DND-41 (cell line): ENCODE results near the gene MAML3.

ENCODE experiments used
- ATAC-seq: fragments of 200-7000 bp; cut with Tn5 transposase; 3 replicates; pipeline ENCODE4 v1.9.1; 2021; ENCODE audit warnings: low read depth; ENCODE audit not compliant: insufficient read depth
- DNase-seq: peaks from one replicate; pipeline ENCODE4 v3.0.0-alpha.2; 2020
- H2AFZ ChIP-seq: 2 replicates; pipeline ENCODE4 v1.6.0; 2012; ENCODE audit warnings: low read depth, low read length
- H3K27ac ChIP-seq: 2 replicates; pipeline ENCODE4 v1.5.1; 2012; ENCODE audit warnings: low read length, inconsistent platforms
- H3K27me3 ChIP-seq: fragments of 200-600 bp; sonication (generic); 2 replicates; pipeline ENCODE4 v1.6.0; 2012; ENCODE audit warnings: low read length, mild to moderate bottlenecking, inconsistent platforms; ENCODE audit not compliant: insufficient read depth, poor library complexity
- H3K36me3 ChIP-seq: 2 replicates; pipeline ENCODE4 v1.5.1; 2012; ENCODE audit warnings: low read length, inconsistent platforms; ENCODE audit not compliant: insufficient read depth
- H3K4me1 ChIP-seq: 2 replicates; pipeline ENCODE4 v1.5.1; 2012; ENCODE audit warnings: mild to moderate bottlenecking, low read length; ENCODE audit not compliant: insufficient read depth
- H3K4me2 ChIP-seq: 2 replicates; pipeline ENCODE4 v1.6.0; 2012; ENCODE audit warnings: mild to moderate bottlenecking, moderate library complexity, low read length, inconsistent platforms; ENCODE audit not compliant: insufficient read depth
- H3K4me3 ChIP-seq, 2 experiments: fragments of 200-600 bp in 1 of 2; shearing (Covaris generic) in 1 of 2; 2 replicates each; pipeline ENCODE4 v1.5.1; 2012 to 2016; ENCODE audit warnings: inconsistent platforms in 2 of 2, low read length in 2 of 2, mild to moderate bottlenecking in 2 of 2, low read depth in 1 of 2, moderate library complexity in 1 of 2
- H3K79me2 ChIP-seq: 2 replicates; pipeline ENCODE4 v1.6.0; 2012; ENCODE audit warnings: low read length, inconsistent platforms; ENCODE audit not compliant: insufficient read depth
- H3K9ac ChIP-seq: 2 replicates; pipeline ENCODE4 v1.6.0; 2012; ENCODE audit warnings: low read depth, mild to moderate bottlenecking, inconsistent platforms, low read length, moderate library complexity
- H3K9me3 ChIP-seq: 2 replicates; pipeline ENCODE4 v1.5.1; 2012; ENCODE audit warnings: low read length, moderate library complexity, mild to moderate bottlenecking, inconsistent platforms; ENCODE audit not compliant: insufficient read depth, severe bottlenecking
- H4K20me1 ChIP-seq: 2 replicates; pipeline ENCODE4 v1.6.0; 2012; ENCODE audit warnings: low read length; ENCODE audit not compliant: insufficient read depth
- EZH2 ChIP-seq: IDR thresholded peaks from 3 replicates; pipeline ENCODE4 v1.6.1; 2012; ENCODE audit warnings: borderline replicate concordance, low read depth, mild to moderate bottlenecking, moderate library complexity, low read length, inconsistent platforms; ENCODE audit not compliant: severe bottlenecking
- TF ChIP-seq, protein P1 (sequence below): IDR thresholded peaks from 2 replicates; pipeline ENCODE4 v1.5.1; 2012; ENCODE audit warnings: borderline replicate concordance, low read length, moderate library complexity, mild to moderate bottlenecking; ENCODE audit not compliant: poor library complexity, severe bottlenecking; ENCODE audit errors: extremely low read depth

The MAML3 gene

DNA sequence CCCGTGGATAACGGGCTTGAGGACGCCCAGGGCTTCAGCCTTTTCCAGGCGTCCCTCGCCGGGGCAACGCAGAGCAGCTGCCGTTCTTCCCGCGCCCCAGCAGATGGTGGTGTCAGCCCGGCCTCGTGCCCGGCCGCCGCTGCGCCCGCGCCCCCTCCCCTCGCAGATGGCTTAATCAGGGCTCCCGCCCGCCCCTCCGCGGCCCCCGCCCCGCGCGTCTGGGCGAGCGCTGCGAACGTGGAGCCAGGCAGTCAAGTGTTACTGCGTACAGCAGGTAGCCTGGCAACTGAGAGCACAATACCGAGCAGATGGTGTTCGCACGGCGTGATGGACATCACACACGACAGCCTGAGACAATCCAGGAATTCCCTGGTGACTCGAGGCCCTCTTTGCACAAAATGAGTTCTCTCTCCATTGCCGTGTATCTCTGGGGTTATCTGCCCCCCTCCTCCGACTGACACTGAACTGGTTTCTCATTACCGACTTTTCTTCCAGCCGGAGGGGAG lies 419.1 kb downstream of the MAML3 start:
- ATAC-seq (peak; percentile 96), DNase-seq (peak; percentile 81)
- Histone ChIP-seq H4K20me1 (0 out of 2 replicates have a peak, but pooled peaks cover 3% of the 10 kb centered on the region), H3K9ac (peak overlapping the region; percentile 46), H3K4me3 (peak overlapping the region in 1 of 2 experiments; percentile 54; a peak in 3 of 4 replicates), H3K4me2 (peak overlapping the region; percentile 85), H3K79me2 (no peaks in the 10 kb centered on the region), H3K4me1 (peaks cover 19% of the 10 kb centered on the region), H3K27me3 (no peaks in the 10 kb centered on the region), H3K36me3 (no peaks in the 10 kb centered on the region), H3K9me3 (no peaks in the 10 kb centered on the region), H3K27ac (peak overlapping the region; percentile 44; the same call in 1 of the 2 replicates), H2AFZ (peak overlapping the region; percentile 75)
- no peak for TF ChIP-seq EZH2
- TF ChIP-seq, protein P1, sequence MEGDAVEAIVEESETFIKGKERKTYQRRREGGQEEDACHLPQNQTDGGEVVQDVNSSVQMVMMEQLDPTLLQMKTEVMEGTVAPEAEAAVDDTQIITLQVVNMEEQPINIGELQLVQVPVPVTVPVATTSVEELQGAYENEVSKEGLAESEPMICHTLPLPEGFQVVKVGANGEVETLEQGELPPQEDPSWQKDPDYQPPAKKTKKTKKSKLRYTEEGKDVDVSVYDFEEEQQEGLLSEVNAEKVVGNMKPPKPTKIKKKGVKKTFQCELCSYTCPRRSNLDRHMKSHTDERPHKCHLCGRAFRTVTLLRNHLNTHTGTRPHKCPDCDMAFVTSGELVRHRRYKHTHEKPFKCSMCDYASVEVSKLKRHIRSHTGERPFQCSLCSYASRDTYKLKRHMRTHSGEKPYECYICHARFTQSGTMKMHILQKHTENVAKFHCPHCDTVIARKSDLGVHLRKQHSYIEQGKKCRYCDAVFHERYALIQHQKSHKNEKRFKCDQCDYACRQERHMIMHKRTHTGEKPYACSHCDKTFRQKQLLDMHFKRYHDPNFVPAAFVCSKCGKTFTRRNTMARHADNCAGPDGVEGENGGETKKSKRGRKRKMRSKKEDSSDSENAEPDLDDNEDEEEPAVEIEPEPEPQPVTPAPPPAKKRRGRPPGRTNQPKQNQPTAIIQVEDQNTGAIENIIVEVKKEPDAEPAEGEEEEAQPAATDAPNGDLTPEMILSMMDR: peak; percentile 82

DNA sequence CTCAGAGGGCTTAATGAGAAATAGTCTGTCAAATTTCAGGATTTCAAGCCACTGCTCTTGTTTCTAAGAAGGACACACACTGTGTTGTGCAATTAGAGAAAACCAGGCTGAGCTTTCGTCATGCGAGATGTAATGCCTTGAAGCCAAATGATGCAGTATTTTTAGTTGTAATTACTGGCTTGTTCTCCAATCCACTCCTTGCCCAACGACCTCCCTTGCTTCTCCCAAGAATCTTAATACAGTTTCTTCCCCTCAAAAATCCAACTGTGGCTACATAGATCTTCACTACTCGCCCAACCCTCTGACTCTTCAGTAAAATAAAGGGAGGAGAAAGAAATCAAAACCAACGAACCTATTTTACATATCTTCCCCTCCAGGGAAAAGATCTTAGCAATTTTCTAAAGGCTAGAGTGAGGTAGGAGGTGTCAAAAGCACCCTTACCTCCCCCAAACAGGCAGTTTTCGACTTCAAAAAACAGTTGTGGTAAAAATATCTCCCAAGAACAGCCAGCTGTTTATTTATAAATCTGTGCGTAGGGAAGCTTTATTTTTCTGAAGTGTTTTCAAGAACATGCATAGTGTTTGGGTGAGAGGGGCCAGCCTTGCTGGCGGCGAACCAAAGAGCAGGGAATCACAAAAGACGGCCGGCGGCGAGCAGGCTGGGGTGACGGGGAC lies 419.6 kb downstream of the MAML3 start:
- DNase-seq (no peak), ATAC-seq (peak; percentile 41)
- Histone ChIP-seq H2AFZ (peak overlapping the region; percentile 75), H3K4me2 (peak overlapping the region; percentile 85), H3K36me3 (no peaks in the 10 kb centered on the region), H3K9ac (peak overlapping the region; percentile 46), H3K9me3 (no peaks in the 10 kb centered on the region), H4K20me1 (0 out of 2 replicates have a peak, but pooled peaks cover 3% of the 10 kb centered on the region), H3K27me3 (no peaks in the 10 kb centered on the region), H3K4me1 (peaks cover 19% of the 10 kb centered on the region), H3K4me3 (peak overlapping the region in 1 of 2 experiments; percentile 54; a peak in 2 of 4 replicates), H3K79me2 (no peaks in the 10 kb centered on the region), H3K27ac (peak overlapping the region; percentile 34; the same call in 1 of the 2 replicates)
- TF ChIP-seq EZH2: no peak
- TF ChIP-seq, protein P1: no peak

DNA sequence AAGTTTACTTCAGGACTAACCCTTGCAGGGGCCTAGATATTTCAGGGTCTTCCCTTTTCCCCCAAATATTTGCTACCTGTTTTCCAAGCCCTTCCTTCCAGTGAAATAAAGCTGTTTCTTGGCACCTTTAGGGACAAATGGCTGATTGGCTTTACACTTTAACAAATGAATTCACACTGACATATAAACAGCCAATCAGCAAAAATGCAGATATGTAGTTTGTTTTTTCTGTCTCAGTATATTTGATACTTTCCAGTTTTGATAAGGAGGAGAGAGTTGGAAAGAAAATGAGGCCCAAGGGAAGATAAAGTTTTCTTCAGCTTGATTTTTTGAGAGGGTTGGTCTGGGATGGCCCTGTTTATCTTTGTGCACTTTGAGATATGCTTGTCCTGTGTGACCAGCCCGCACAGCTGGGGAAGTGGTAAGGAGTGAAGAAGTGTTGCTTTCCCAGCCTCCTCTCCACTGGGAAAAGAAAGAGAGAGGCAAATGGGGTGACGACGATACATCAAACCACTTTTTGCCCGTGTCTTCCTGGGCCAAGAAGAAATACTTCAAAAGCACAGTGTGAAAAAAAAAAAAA lies 420.9 kb downstream of the MAML3 start:
- Histone ChIP-seq H3K9me3 (no peaks in the 10 kb centered on the region), H3K4me1 (peaks cover 19% of the 10 kb centered on the region), H3K79me2 (no peaks in the 10 kb centered on the region), H3K27ac (no peak overlapping the region), H3K4me3 (no peak overlapping the region), H3K4me2 (no peak overlapping the region), H2AFZ (no peak overlapping the region), H4K20me1 (0 out of 2 replicates have a peak, but pooled peaks cover 3% of the 10 kb centered on the region), H3K27me3 (no peaks in the 10 kb centered on the region), H3K36me3 (no peaks in the 10 kb centered on the region), H3K9ac (no peak overlapping the region)
- TF ChIP-seq EZH2: no peak
- TF ChIP-seq, protein P1: no peak
- DNase-seq (no peak), ATAC-seq (no peak)
